Posterior cingulate gyrus (tissue), 11 donors: Measurements from ENCODE around the gene DAPK1.
A peak's percentile ranks its signal among the peaks of the same experiment; 100 is the strongest.

ENCODE experiments used
- DNase-seq, 10 donors: peaks; one replicate each; pipeline versions ENCODE4 v3.0.0 to v3.0.0-alpha.2; 2020 to 2021; ENCODE audit warnings: mixed read lengths in 3 of 10
- intact Hi-C: fragments of 100-400 bp; cut with DNase I; formaldehyde crosslinking; loops from one replicate; pipeline ENCODE4 v1.15.1; 2023

The DAPK1 gene

GRCh38 chr9:87716141-87716540 lies 218.5 kb downstream of the DAPK1 start:
- intact Hi-C loops: no loop called here
- no peak for DNase-seq

- intact Hi-C loops: no loop called here
- DNase-seq: no peak
Measured at GRCh38 chr9:87717456-87717855, 219.8 kb downstream of the DAPK1 start.

GRCh38 chr9:87718231-87718630 lies 220.6 kb downstream of the DAPK1 start:
- DNase-seq: no peak
- intact Hi-C loops: no loop called here

GRCh38 chr9:87718852-87719612 lies 221.4 kb downstream of the DAPK1 start:
- intact Hi-C loops: no loop called here
- DNase-seq: no peak

- DNase-seq: no peak
- intact Hi-C loops: no loop called here
Measured at GRCh38 chr9:87720173-87720572, 222.5 kb downstream of the DAPK1 start.

GRCh38 chr9:87722393-87723088 lies 224.9 kb downstream of the DAPK1 start:
- DNase-seq: no peak
- intact Hi-C loops: no loop called here

- DNase-seq: peak in 8 of 10 donors; percentile 42 to 93 (median 65)
Measured at GRCh38 chr9:87725356-87725899, 227.8 kb downstream of the DAPK1 start.

GRCh38 chr9:87725900-87726709 lies 228.4 kb downstream of the DAPK1 start, which contains the start of gene CTSL:
CTSL (plus strand) TSS chr9:87726119; CDS start chr9:87727604, 1,485 bp downstream.
- peak; percentile 90 to 99 (median 94) for DNase-seq
- intact Hi-C loops: loop anchor here (5.0 kb wide), 2 partner anchors 246 to 779 kb away; partner anchors contain the start of genes CDK20 and GAS1

More at GRCh38 chr9:87725356-87725899, 227.8 kb downstream of the DAPK1 start:
- intact Hi-C loops: loop anchor here (5.0 kb wide), 2 partner anchors 247 to 778 kb away; partner anchors contain the start of genes CDK20 and GAS1

- intact Hi-C loops: loop anchor here (5.0 kb wide), 2 partner anchors 243 to 782 kb away; partner anchors contain the start of genes CDK20 and GAS1
- DNase-seq: no peak
Measured at GRCh38 chr9:87729246-87729645, 231.6 kb downstream of the DAPK1 start.

GRCh38 chr9:87731321-87731720 lies 233.7 kb downstream of the DAPK1 start:
- no peak for DNase-seq

GRCh38 chr9:87732344-87732743 lies 234.7 kb downstream of the DAPK1 start:
- intact Hi-C loops: no loop called here
- no peak for DNase-seq

More at GRCh38 chr9:87731321-87731720, 233.7 kb downstream of the DAPK1 start:
- intact Hi-C loops: no loop called here

- DNase-seq: no peak
- intact Hi-C loops: no loop called here
Measured at GRCh38 chr9:87732756-87733155, 235.1 kb downstream of the DAPK1 start.

- intact Hi-C loops: no loop called here
- no peak for DNase-seq
Measured at GRCh38 chr9:87733273-87734052, 235.8 kb downstream of the DAPK1 start.

- intact Hi-C loops: no loop called here
- DNase-seq: no peak
Measured at GRCh38 chr9:87734106-87734505, 236.4 kb downstream of the DAPK1 start.

GRCh38 chr9:87739546-87739945 lies 241.9 kb downstream of the DAPK1 start:
- intact Hi-C loops: no loop called here
- no peak for DNase-seq

GRCh38 chr9:87740209-87740608 lies 242.5 kb downstream of the DAPK1 start:
- intact Hi-C loops: no loop called here
- no peak for DNase-seq

- intact Hi-C loops: no loop called here
Measured at GRCh38 chr9:87741326-87741725, 243.7 kb downstream of the DAPK1 start.

GRCh38 chr9:87741891-87742290 lies 244.2 kb downstream of the DAPK1 start:
- intact Hi-C loops: no loop called here
- no peak for DNase-seq

More at GRCh38 chr9:87741326-87741725, 243.7 kb downstream of the DAPK1 start:
- no peak for DNase-seq

GRCh38 chr9:87742813-87743428 lies 245.3 kb downstream of the DAPK1 start:
- intact Hi-C loops: no loop called here
- DNase-seq: no peak
